OCI-LY3 (cell line): ENCODE measurements around the gene XKRX.

Experiments used
- EZH2phosphoT487 ChIP-seq: fragments of 200-600 bp; shearing (Covaris generic); IDR thresholded peaks from 2 replicates; pipeline ENCODE4 v1.6.1; 2018; ENCODE audit warnings: antibody characterized with exemption, mixed run types, low read depth
- TF ChIP-seq, protein P1 (sequence below): fragments of 200-600, 300-600 bp; sonication (generic); IDR thresholded peaks from 2 replicates; pipeline ENCODE4 v1.5.1; 2014; ENCODE audit warnings: antibody characterized with exemption, low read length, low read depth

DNA sequence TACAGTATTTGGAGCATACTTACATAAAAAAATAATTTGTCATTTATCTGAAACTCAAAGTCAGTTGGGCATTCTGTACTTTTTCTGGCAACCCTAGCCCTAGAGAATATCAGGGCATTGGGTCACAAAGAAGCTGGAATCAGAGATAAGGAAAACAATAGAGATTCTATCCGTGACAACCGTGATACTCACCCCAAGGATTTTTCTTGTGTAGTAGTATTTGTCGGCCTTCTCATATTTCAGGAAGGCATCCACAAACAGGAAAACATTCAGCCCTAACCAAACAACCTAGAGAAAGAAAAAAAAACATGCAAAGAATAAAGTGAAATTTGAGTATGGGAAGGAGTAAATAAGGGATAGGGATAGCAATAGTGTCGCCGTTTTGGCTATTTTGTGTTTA, 58.2 kb downstream of the XKRX start:
- TF ChIP-seq, protein P1, sequence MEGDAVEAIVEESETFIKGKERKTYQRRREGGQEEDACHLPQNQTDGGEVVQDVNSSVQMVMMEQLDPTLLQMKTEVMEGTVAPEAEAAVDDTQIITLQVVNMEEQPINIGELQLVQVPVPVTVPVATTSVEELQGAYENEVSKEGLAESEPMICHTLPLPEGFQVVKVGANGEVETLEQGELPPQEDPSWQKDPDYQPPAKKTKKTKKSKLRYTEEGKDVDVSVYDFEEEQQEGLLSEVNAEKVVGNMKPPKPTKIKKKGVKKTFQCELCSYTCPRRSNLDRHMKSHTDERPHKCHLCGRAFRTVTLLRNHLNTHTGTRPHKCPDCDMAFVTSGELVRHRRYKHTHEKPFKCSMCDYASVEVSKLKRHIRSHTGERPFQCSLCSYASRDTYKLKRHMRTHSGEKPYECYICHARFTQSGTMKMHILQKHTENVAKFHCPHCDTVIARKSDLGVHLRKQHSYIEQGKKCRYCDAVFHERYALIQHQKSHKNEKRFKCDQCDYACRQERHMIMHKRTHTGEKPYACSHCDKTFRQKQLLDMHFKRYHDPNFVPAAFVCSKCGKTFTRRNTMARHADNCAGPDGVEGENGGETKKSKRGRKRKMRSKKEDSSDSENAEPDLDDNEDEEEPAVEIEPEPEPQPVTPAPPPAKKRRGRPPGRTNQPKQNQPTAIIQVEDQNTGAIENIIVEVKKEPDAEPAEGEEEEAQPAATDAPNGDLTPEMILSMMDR: no peak
- no peak for TF ChIP-seq EZH2phosphoT487
